Kidney (tissue), 14 donors: Measurements from ENCODE around the gene CTDNEP1. TPM values are rescaled to one million over a fixed set of nuclear protein-coding genes. Genes with fewer than 3 reads are reported as not detected.

Experiments
- DNase-seq, 5 donors: peaks; one replicate each; pipeline ENCODE4 v3.0.0-alpha.2; 2013 to 2020
- FAIRE-seq: peaks from 2 replicates; lab custom pipeline; 2012; peaks lifted over from hg19 to GRCh38; lab: Jason Lieb, UNC
- H3K27ac ChIP-seq, 2 donors: one replicate each; pipeline ENCODE4 v1.7.0; 2013; ENCODE audit warnings: low read depth in 2 of 2, low read length in 2 of 2, inconsistent platforms in 1 of 2
- H3K27me3 ChIP-seq: one replicate; pipeline ENCODE4 v1.7.1; 2013; ENCODE audit warnings: low read length, inconsistent platforms; ENCODE audit not compliant: control insufficient read depth, insufficient read depth
- H3K36me3 ChIP-seq, 3 donors: one replicate each; pipeline versions ENCODE4 v1.7.0 to v1.7.1; 2013; ENCODE audit warnings: low read length in 3 of 3, control low read depth in 1 of 3, inconsistent platforms in 1 of 3; ENCODE audit not compliant: insufficient read depth in 3 of 3, control insufficient read depth in 2 of 3
- H3K4me1 ChIP-seq, 3 donors: one replicate each; pipeline versions ENCODE4 v1.7.0 to v1.7.1; 2013; ENCODE audit warnings: low read length in 3 of 3, inconsistent platforms in 1 of 3, low read depth in 1 of 3; ENCODE audit not compliant: control insufficient read depth in 2 of 3, insufficient read depth in 2 of 3
- H3K4me3 ChIP-seq, 3 donors: one replicate each; pipeline versions ENCODE4 v1.7.0 to v1.8.1; 2013; ENCODE audit warnings: low read length in 3 of 3, control low read depth in 1 of 3, inconsistent platforms in 1 of 3
- H3K9ac ChIP-seq, 3 donors: one replicate each; pipeline versions ENCODE4 v1.7.0 to v1.7.1; 2013; ENCODE audit warnings: low read length in 3 of 3, control low read depth in 1 of 3, inconsistent platforms in 1 of 3
- H3K9me3 ChIP-seq, 3 donors: one replicate each; pipeline versions ENCODE4 v1.7.0 to v1.7.1; 2013; ENCODE audit warnings: low read length in 3 of 3, control low read depth in 1 of 3, inconsistent platforms in 1 of 3; ENCODE audit not compliant: control insufficient read depth in 2 of 3, insufficient read depth in 1 of 3
- CTCF ChIP-seq: IDR thresholded peaks from 3 replicates; pipeline ENCODE4 v1.5.1; 2012; ENCODE audit warnings: mild to moderate bottlenecking, moderate library complexity, borderline replicate concordance; ENCODE audit not compliant: insufficient read depth; ENCODE audit errors: extremely low read depth
- intact Hi-C: fragments of 100-400 bp; cut with DNase I; formaldehyde crosslinking; loops from one replicate; pipeline ENCODE4 v1.11.1; 2022
- polyA plus RNA-seq: library from polyadenylated mRNA; stranded (reverse); fragments of 350-450 nt; fragmentation: Illumina TruSeq; extraction: RNeasy Lipid Tissue Mini Kit (QIAGEN cat#74804); gene quantifications from one replicate; pipeline ENCODE4 v1.2.3, GENCODE V29; 2014; ENCODE audit warnings: low read depth, low replicate concordance; ENCODE audit not compliant: insufficient read depth
- total RNA-seq: library from RNA; stranded (reverse); fragmentation: NEBNext Ultra II Directional; extraction: Animal tissue kit (Norgen Biotek cat#: 25700); gene quantifications from one replicate; pipeline ENCODE4 v1.2.1, GENCODE V29; 2021
- donor health status: control.
- donor health status: control.
- donor health status: control.
- donor health status: control.
- donor health status: control.
- donor health status: DM: yes; HTN: yes; CAD: no.
- donor health status: Normal renal cell carcinoma (clear cell type).

CTDNEP1 gene
- total and polyA plus RNA-seq, 2 donors from 2014 or later = 113 to 124 TPM

- DNase-seq = peak; percentile 95 to 99 (median 97)
- Histone ChIP-seq H3K4me1 (peaks cover 3 to 23% (median 6%) of the 10 kb centered on the region in 3 donors), H3K9me3 (no peaks in the 10 kb centered on the region), H3K27ac (peak within 1 kb of the TSS; percentile 97 to 98), H3K9ac (peak within 1 kb of the TSS; percentile 71 to 99 (median 96)), H3K36me3 (peaks cover 0 to 23% (median 10%) of the 10 kb centered on the region in 3 donors), H3K27me3 (no peaks in the 10 kb centered on the region), H3K4me3 (peak within 1 kb of the TSS; percentile 95 to 97 (median 97))
- peak; percentile 2 for TF ChIP-seq CTCF
- FAIRE-seq = no peak
- intact Hi-C loops = no loop called here
Observed at GRCh38 chr17:7234083-7234951, 17.2 kb downstream of the CTDNEP1 start, which contains the start of gene DVL2. Gene DVL2, minus strand, starts transcription at chr17:7234517. Its CDS starts 255 bp downstream, at chr17:7234262.

GRCh38 chr17:7233701-7234082, 17.8 kb downstream of the CTDNEP1 start:
- Histone ChIP-seq H3K9ac (peak overlapping the region; percentile 71 to 99 (median 96)), H3K27ac (peak overlapping the region; percentile 97 to 98), H3K9me3 (no peaks in the 10 kb centered on the region), H3K36me3 (peaks cover 0 to 29% (median 14%) of the 10 kb centered on the region in 3 donors), H3K4me3 (peak overlapping the region; percentile 95 to 97 (median 97)), H3K27me3 (no peaks in the 10 kb centered on the region), H3K4me1 (peaks cover 3 to 23% (median 6%) of the 10 kb centered on the region in 3 donors)
- DNase-seq = peak in 1 of 5 donors; percentile 70
- intact Hi-C loops = no loop called here
- FAIRE-seq = no peak
- no peak for TF ChIP-seq CTCF

GRCh38 chr17:7232114-7232513, 19.4 kb downstream of the CTDNEP1 start:
- peak overlapping the region in 2 of 3 donors; percentile 8 to 28 for H3K4me3 ChIP-seq
- H3K9me3 ChIP-seq = no peaks in the 10 kb centered on the region
- no peaks in the 10 kb centered on the region for H3K27me3 ChIP-seq
- peaks cover 0 to 43% (median 21%) of the 10 kb centered on the region in 3 donors for H3K36me3 ChIP-seq
- FAIRE-seq = no peak
- H3K27ac ChIP-seq = no peak overlapping the region
- peaks cover under 1 to 23% (median 6%) of the 10 kb centered on the region in 3 donors for H3K4me1 ChIP-seq
- DNase-seq = no peak
- TF ChIP-seq CTCF = no peak
- no peak overlapping the region for H3K9ac ChIP-seq
- intact Hi-C loops = no loop called here
